ENCODE measurements around the gene GPR26. TPM values are rescaled to one million over a fixed set of nuclear protein-coding genes. Genes with fewer than 3 reads are reported as not detected.
A peak's percentile ranks its signal among the peaks of the same experiment; 100 is the strongest.

Gene GPR26
- total and polyA plus RNA-seq, 4 donors = 1.8 to 7.6 (median 6.2) TPM

GRCh38 chr10:123633636-123634035, 32.5 kb upstream of the GPR26 start:
- Histone ChIP-seq H3K4me1 (ENCODE audit: control insufficient read depth, insufficient read depth, low read length) (no peaks in the 10 kb centered on the region), H3K4me3 (ENCODE audit: low read depth, low read length) (no peak overlapping the region), H3K9me3 (ENCODE audit: control insufficient read depth, insufficient read depth, low read length) (peaks cover 2% of the 10 kb centered on the region), H3K36me3 (ENCODE audit: control insufficient read depth, insufficient read depth, low read length) (no peaks in the 10 kb centered on the region), H3K27me3 (ENCODE audit: control insufficient read depth, insufficient read depth, low read length) (peaks cover 3% of the 10 kb centered on the region), H3K27ac (ENCODE audit: low read depth, low read length) (no peak overlapping the region)
- no peak for DNase-seq (ENCODE audit: low read depth in 4 of 6, low spot score in 6 of 6)
- WGBS (ENCODE audit: insufficient coverage) = 78% methylated on average over 5 of the region's 5 CpGs

GRCh38 chr10:123634221-123634620, 31.9 kb upstream of the GPR26 start:
- H3K27ac ChIP-seq (ENCODE audit: low read depth, low read length) = no peak overlapping the region
- H3K27me3 ChIP-seq (ENCODE audit: control insufficient read depth, insufficient read depth, low read length) = peaks cover 3% of the 10 kb centered on the region
- no peak for DNase-seq (ENCODE audit: low read depth in 4 of 6, low spot score in 6 of 6)
- peaks cover 2% of the 10 kb centered on the region for H3K9me3 ChIP-seq (ENCODE audit: control insufficient read depth, insufficient read depth, low read length)
- H3K4me3 ChIP-seq (ENCODE audit: low read depth, low read length) = no peak overlapping the region
- WGBS (ENCODE audit: insufficient coverage) = 91% methylated on average over 6 of the region's 6 CpGs
- no peaks in the 10 kb centered on the region for H3K4me1 ChIP-seq (ENCODE audit: control insufficient read depth, insufficient read depth, low read length)
- H3K36me3 ChIP-seq (ENCODE audit: control insufficient read depth, insufficient read depth, low read length) = no peaks in the 10 kb centered on the region

DNA sequence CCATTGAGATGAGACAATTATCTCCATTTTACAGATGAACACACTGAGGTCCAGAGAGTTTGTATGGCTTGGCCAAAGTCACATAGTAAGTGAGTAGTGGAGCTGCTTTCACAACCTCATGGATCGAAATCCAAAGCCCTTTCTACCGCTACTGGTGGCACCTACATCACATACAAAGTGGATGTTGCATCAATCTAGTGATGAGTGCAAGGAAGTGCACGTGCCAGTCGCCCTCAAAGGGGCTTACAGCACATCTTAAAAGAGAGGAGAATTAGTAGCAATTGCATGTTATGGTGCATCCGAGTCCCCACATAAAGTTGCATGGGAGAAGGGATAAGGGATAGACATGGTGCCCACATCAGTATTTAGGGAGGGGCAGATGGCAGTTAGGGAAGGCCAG, 31.0 kb upstream of the GPR26 start:
- DNase-seq (ENCODE audit: low read depth in 4 of 6, low spot score in 6 of 6) = no peak
- no peak overlapping the region for H3K4me3 ChIP-seq (ENCODE audit: low read depth, low read length)
- WGBS (ENCODE audit: insufficient coverage) = 100% methylated on average over 1 of the region's 5 CpGs
- H3K4me1 ChIP-seq (ENCODE audit: control insufficient read depth, insufficient read depth, low read length) = no peaks in the 10 kb centered on the region
- no peaks in the 10 kb centered on the region for H3K9me3 ChIP-seq (ENCODE audit: control insufficient read depth, insufficient read depth, low read length)
- H3K36me3 ChIP-seq (ENCODE audit: control insufficient read depth, insufficient read depth, low read length) = no peaks in the 10 kb centered on the region
- H3K27ac ChIP-seq (ENCODE audit: low read depth, low read length) = no peak overlapping the region
- H3K27me3 ChIP-seq (ENCODE audit: control insufficient read depth, insufficient read depth, low read length) = peaks cover 3% of the 10 kb centered on the region

- Histone ChIP-seq H3K4me3 (ENCODE audit: low read depth, low read length) (no peak overlapping the region), H3K27ac (ENCODE audit: low read depth, low read length) (no peak overlapping the region), H3K27me3 (ENCODE audit: control insufficient read depth, insufficient read depth, low read length) (peaks cover 3% of the 10 kb centered on the region), H3K9me3 (ENCODE audit: control insufficient read depth, insufficient read depth, low read length) (no peaks in the 10 kb centered on the region), H3K36me3 (ENCODE audit: control insufficient read depth, insufficient read depth, low read length) (no peaks in the 10 kb centered on the region), H3K4me1 (ENCODE audit: control insufficient read depth, insufficient read depth, low read length) (no peaks in the 10 kb centered on the region)
- DNase-seq (ENCODE audit: low read depth in 4 of 6, low spot score in 6 of 6) = no peak
- WGBS (ENCODE audit: insufficient coverage) = 57% methylated on average over 1 of the region's 2 CpGs
Measured at GRCh38 chr10:123635745-123636144, 30.4 kb upstream of the GPR26 start.

- DNase-seq (ENCODE audit: low read depth in 4 of 6, low spot score in 6 of 6) = no peak
- no peaks in the 10 kb centered on the region for H3K36me3 ChIP-seq (ENCODE audit: control insufficient read depth, insufficient read depth, low read length)
- H3K4me3 ChIP-seq (ENCODE audit: low read depth, low read length) = no peak overlapping the region
- WGBS (ENCODE audit: insufficient coverage) = 90% methylated on average over 4 of the region's 8 CpGs
- H3K4me1 ChIP-seq (ENCODE audit: control insufficient read depth, insufficient read depth, low read length) = no peaks in the 10 kb centered on the region
- H3K9me3 ChIP-seq (ENCODE audit: control insufficient read depth, insufficient read depth, low read length) = no peaks in the 10 kb centered on the region
- H3K27ac ChIP-seq (ENCODE audit: low read depth, low read length) = no peak overlapping the region
- peaks cover 3% of the 10 kb centered on the region for H3K27me3 ChIP-seq (ENCODE audit: control insufficient read depth, insufficient read depth, low read length)
Measured at GRCh38 chr10:123636598-123637325, 29.4 kb upstream of the GPR26 start.

- Histone ChIP-seq H3K9me3 (ENCODE audit: control insufficient read depth, insufficient read depth, low read length) (no peaks in the 10 kb centered on the region), H3K4me3 (ENCODE audit: low read depth, low read length) (no peak overlapping the region), H3K36me3 (ENCODE audit: control insufficient read depth, insufficient read depth, low read length) (no peaks in the 10 kb centered on the region), H3K27me3 (ENCODE audit: control insufficient read depth, insufficient read depth, low read length) (peaks cover 3% of the 10 kb centered on the region), H3K4me1 (ENCODE audit: control insufficient read depth, insufficient read depth, low read length) (peaks cover 5% of the 10 kb centered on the region), H3K27ac (ENCODE audit: low read depth, low read length) (no peak overlapping the region)
- 96% methylated on average over 5 of the region's 6 CpGs for WGBS (ENCODE audit: insufficient coverage)
- DNase-seq (ENCODE audit: low read depth in 4 of 6, low spot score in 6 of 6) = no peak
Measured at GRCh38 chr10:123637326-123637880, 28.8 kb upstream of the GPR26 start.

- 91% methylated on average over 3 of the region's 3 CpGs for WGBS (ENCODE audit: insufficient coverage)
- H3K4me1 ChIP-seq (ENCODE audit: control insufficient read depth, insufficient read depth, low read length) = peaks cover 11% of the 10 kb centered on the region
- no peaks in the 10 kb centered on the region for H3K36me3 ChIP-seq (ENCODE audit: control insufficient read depth, insufficient read depth, low read length)
- peaks cover under 1% of the 10 kb centered on the region for H3K27me3 ChIP-seq (ENCODE audit: control insufficient read depth, insufficient read depth, low read length)
- no peak overlapping the region for H3K27ac ChIP-seq (ENCODE audit: low read depth, low read length)
- no peak overlapping the region for H3K4me3 ChIP-seq (ENCODE audit: low read depth, low read length)
- no peaks in the 10 kb centered on the region for H3K9me3 ChIP-seq (ENCODE audit: control insufficient read depth, insufficient read depth, low read length)
- no peak for DNase-seq (ENCODE audit: low read depth in 4 of 6, low spot score in 6 of 6)
Measured at GRCh38 chr10:123639131-123639530, 27.0 kb upstream of the GPR26 start.

- Histone ChIP-seq H3K27ac (ENCODE audit: low read depth, low read length) (no peak overlapping the region), H3K4me1 (ENCODE audit: control insufficient read depth, insufficient read depth, low read length) (peaks cover 11% of the 10 kb centered on the region), H3K4me3 (ENCODE audit: low read depth, low read length) (no peak overlapping the region), H3K36me3 (ENCODE audit: control insufficient read depth, insufficient read depth, low read length) (no peaks in the 10 kb centered on the region), H3K9me3 (ENCODE audit: control insufficient read depth, insufficient read depth, low read length) (no peaks in the 10 kb centered on the region), H3K27me3 (ENCODE audit: control insufficient read depth, insufficient read depth, low read length) (no peaks in the 10 kb centered on the region)
- no peak for DNase-seq (ENCODE audit: low read depth in 4 of 6, low spot score in 6 of 6)
- WGBS (ENCODE audit: insufficient coverage) = 15% methylated on average over 1 of the region's 3 CpGs
Measured at GRCh38 chr10:123640016-123640535, 26.1 kb upstream of the GPR26 start.

- Histone ChIP-seq H3K27me3 (ENCODE audit: control insufficient read depth, insufficient read depth, low read length) (no peaks in the 10 kb centered on the region), H3K4me3 (ENCODE audit: low read depth, low read length) (no peak overlapping the region), H3K36me3 (ENCODE audit: control insufficient read depth, insufficient read depth, low read length) (no peaks in the 10 kb centered on the region), H3K27ac (ENCODE audit: low read depth, low read length) (no peak overlapping the region), H3K4me1 (ENCODE audit: control insufficient read depth, insufficient read depth, low read length) (peaks cover 11% of the 10 kb centered on the region), H3K9me3 (ENCODE audit: control insufficient read depth, insufficient read depth, low read length) (no peaks in the 10 kb centered on the region)
- DNase-seq (ENCODE audit: low read depth in 4 of 6, low spot score in 6 of 6) = peak in 2 of 6 donors; percentile 58 to 81
- WGBS (ENCODE audit: insufficient coverage) = 24% methylated on average over 4 of the region's 4 CpGs
Measured at GRCh38 chr10:123642293-123642692, 23.9 kb upstream of the GPR26 start.

DNA sequence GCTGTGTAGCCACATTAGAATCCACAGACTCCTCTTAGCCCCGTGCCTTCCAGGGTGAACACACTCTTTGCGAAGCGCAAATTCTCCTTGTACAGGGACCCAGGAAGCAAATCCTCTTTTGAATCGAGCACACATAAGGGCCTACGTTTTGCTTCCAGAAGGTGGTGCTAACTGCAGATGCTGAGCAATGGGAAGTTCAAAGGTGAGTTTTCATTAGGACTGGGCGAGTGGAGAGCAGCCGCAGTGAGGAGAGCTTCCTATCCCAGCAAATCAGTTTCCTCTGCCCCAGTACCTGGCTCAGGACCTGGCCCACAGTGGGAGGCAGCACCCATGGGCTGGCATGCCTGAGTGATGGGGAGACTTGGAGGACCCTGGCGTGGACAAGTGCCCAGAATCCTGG, 23.5 kb upstream of the GPR26 start:
- peaks cover 11% of the 10 kb centered on the region for H3K4me1 ChIP-seq (ENCODE audit: control insufficient read depth, insufficient read depth, low read length)
- DNase-seq (ENCODE audit: low read depth in 4 of 6, low spot score in 6 of 6) = peak in 1 of 6 donors; percentile 61
- no peaks in the 10 kb centered on the region for H3K27me3 ChIP-seq (ENCODE audit: control insufficient read depth, insufficient read depth, low read length)
- WGBS (ENCODE audit: insufficient coverage) = 70% methylated on average over 8 of the region's 8 CpGs
- no peaks in the 10 kb centered on the region for H3K36me3 ChIP-seq (ENCODE audit: control insufficient read depth, insufficient read depth, low read length)
- no peak overlapping the region for H3K27ac ChIP-seq (ENCODE audit: low read depth, low read length)
- H3K4me3 ChIP-seq (ENCODE audit: low read depth, low read length) = no peak overlapping the region
- no peaks in the 10 kb centered on the region for H3K9me3 ChIP-seq (ENCODE audit: control insufficient read depth, insufficient read depth, low read length)
